Globus pallidus (tissue), 1 donor: ENCODE measurements around the gene TARS3.
A peak's percentile ranks its signal among the peaks of the same experiment; 100 is the strongest.
"Not testable (repeated sequence)": the region's sequence is repeated elsewhere in the genome, so short reads cannot be mapped to it uniquely, and the experiment has no call there.

Experiments used
- DNase-seq: peaks from one replicate; pipeline ENCODE4 v3.0.0-alpha.2; 2015; ENCODE audit warnings: low spot score

The TARS3 gene

DNA sequence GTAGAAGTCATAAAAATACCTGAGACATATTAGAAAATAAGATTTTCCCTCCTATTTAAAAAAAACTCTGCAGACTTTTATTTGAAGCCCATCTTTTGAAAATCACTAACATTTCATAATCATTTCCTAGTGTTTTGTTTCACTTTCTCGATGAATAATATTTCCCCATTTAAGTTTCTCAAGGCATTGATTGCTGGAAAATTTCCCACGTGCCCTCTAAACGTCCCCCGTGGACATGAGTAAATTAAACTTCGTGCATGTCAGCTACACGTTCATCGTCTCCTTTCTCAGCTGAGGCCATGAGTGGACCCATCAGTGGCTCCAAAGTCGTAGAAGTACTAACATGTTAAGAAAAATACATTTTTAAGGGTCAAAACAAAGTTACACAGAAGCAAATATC, 70.1 kb downstream of the TARS3 start:
- DNase-seq: no peak

DNA sequence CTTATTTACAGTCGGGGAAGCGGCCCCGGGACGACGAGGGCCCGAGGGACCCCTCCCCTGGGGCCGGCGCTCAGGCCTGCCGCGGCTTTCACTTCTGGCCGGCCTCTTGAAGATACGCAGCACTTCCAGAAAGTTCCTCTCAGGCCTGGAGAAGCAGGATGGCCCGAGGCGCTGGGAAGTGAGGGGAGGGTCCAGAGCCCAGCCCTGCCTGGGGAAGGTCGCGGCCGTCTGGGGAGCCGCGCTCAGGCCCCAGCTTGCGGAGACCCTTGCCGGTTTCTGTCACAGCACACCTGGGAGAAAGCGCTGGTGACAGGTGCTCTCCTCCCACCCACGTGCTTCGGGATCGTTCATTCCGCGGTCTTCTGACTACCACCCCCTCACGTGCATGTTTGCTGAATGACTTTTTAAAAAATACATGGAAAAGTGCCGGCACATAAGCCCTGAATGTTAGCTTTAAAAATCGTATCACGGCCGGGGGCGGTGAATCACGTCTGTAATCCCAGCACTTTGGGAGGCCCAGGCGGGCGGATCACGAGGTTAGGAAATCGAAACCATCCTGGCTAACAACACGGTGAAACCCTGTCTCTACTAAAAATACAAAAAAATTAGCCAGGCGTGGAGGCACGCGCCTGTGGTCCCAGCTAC, 71.4 kb downstream of the TARS3 start:
- no peak for DNase-seq

DNA sequence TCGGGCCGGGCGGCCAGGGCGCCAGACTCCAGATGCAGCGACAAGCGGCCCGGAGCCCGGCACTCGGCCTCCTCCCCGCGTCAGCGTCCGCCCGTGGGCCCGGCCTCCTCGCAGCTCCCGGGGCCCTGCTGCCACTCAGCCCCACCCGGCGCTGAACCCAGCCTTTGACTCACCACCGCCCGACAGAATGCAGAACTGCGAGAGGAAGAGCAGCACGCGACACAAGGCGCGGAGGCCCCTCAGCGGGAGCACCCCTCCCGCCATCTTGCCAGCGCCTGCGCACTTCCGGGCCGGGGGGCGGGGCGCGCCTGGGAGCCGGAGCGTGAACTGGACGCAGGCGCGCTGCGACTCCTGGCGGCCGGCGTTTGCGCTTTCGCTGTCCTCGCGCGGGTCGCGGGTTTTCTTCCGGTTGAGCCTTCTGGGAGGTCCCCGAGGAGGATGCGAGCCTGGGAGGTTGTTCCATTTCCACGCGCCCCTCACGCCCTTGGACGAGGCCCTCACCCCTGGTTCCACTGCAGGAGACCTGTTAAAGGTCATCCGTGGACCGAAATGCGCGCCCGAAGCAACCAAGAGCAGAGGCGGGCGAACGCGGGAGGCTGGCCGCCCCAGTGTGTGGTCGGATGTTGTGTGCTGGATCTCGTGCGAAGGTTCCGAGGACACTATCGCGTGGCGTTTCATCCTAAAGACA, 72.0 kb downstream of the TARS3 start, which contains the start of gene TM2D3:
TSS of gene TM2D3 (minus strand) at position 284 of the 688 bp plus-strand sequence. CDS start at position 264, 20 bp downstream.
- DNase-seq: peak; percentile 89

DNA sequence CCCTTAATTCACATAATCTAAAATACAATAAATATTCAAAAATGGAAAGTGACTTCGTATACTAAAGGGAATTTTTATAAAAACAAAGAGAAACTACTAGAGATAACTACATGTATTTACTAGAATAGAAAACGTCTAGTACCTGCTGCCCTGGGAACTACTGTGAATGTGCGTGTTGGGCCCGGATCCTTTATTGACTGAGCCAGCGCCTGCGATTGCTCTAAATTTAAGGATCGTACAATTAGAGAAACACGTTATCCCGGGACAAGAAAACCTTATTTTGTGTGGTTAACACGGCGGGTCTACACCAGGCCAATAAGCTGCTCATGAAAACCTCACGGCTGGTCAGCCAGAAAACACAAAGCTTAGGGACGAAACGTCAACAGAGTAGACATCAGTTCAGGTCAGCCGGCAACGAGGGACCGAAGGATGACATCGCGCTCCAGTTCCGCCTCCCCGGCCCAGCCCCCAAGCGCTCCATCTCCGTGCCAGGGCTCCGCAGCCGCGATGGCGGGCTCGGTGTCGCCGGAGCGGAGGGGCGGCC, 72.6 kb downstream of the TARS3 start:
- no peak for DNase-seq

DNA sequence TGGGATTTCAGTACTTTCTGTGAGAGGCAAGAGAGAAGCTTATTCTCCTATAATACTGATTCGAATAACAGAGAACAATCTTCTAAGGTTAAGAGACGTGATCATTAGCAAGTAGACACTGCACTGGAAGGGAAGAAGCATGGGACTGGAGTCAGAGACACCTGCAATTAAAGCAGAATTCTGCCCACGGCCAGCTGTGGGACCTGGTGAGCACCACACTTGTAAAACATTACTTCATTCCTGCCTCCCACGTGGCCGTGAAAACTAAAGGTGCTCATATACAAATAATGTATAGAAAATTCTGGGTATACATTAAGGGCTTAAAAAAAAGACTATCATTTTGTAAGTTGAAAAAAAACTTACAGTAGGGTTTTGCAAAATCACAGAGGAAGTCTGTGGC, 74.1 kb downstream of the TARS3 start:
- DNase-seq: no peak

DNA sequence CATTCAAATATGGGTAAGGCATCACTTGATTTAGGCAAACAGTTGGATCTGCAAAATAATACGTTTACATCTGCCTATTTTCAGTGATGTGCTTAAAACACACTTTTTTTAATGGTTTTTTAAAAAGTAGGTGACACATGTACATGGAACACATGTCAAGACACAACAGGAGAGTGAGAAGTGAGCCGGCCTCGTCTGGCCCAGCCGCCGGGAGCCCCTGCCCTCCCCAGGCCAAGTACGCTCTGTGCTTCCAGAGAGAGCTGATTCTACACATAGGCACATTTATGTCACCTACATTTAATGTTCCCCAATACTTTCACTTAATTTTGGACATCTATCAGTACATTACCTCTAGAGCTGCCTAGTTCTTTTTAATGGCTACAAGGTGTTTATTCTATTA, 75.9 kb downstream of the TARS3 start:
- DNase-seq: no peak

GRCh38 chr15:101647251-101647650, 77.0 kb downstream of the TARS3 start:
- DNase-seq: no peak

GRCh38 chr15:101646672-101647071, 77.6 kb downstream of the TARS3 start:
- DNase-seq: no peak

DNA sequence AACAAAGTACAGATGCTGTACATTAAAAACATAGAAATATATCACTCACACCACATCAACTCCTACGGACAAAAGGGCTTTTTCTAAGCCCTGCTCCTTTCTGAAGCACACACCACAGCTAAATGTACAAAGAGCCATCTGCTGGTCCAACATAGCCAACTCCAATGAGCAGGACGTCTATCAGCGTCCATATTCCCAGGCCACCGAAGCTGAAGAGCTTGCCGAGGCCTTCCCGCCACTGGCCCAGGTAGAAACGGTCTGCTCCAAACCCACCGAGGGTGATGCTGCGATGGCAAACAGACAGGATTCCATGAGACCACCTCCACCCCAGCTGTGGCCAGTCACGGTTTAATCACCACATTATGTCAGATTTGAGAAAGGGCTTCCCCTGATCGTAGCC, 81.9 kb downstream of the TARS3 start:
- DNase-seq: peak; percentile 81

DNA sequence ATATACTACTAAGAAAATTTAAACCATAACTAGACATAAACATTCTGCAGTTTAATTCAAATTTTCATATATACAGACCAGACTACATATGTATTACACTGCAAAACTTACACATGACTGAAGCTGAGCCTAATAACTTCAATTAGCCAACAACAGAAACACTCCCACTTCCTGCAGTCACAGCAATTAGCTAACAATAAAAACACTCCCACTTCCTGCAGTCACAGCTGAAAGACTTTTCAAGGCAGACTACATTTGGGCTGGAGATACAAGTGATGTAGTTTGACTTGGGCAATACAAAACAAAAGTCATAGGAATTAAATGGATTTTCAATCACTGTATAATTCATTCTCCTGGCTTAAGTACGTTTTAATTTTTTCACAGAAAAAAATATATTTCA, 82.4 kb downstream of the TARS3 start:
- DNase-seq: no peak

DNA sequence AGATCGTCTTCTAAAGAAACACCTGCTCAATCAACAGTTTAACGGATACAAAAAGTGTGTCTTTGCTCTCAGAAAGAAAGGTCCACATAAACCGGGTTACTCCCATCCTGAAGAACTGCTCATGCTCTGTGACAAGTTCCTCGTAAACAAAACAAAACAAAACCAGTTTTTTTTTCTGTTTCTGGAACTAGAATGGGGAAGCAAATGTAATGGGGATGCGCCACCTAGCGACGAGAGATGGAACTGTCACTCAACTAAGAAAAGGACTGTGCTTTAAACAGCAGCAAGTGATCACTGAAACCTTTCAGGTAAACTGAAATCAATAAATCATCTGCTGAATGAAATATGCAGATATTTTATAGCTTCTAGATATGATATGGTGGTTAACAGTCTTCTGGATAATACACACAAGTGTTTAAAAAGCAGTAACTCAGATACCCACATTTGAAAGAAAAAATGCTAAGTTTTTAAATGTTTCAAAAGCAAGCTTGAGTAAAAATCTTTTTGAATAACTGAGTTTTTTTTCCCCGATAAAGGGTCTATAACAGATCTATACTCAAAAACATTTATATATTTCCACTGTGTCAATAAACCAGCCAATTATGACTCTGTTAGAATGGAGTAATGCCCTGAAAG, 83.0 kb downstream of the TARS3 start:
- peak; percentile 86 for DNase-seq

DNA sequence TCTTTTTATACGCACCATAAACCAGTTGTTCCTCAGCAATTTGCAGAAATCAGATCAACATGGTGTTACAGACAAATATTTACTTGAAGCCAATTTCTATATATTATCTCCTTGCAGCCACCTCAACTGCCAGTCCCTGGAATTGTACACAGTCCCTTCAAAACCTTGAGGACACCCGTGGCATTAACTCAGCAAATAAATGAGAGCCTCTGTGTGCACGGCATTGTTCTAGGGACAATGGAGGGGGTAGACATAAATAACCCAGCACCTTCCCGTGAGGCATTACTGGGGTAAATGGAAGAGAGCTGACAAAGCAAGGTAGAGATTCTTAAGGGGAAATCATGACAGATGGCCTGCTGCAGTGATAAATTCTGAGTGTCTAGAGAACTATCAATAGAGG, 84.6 kb downstream of the TARS3 start:
- no peak for DNase-seq

DNA sequence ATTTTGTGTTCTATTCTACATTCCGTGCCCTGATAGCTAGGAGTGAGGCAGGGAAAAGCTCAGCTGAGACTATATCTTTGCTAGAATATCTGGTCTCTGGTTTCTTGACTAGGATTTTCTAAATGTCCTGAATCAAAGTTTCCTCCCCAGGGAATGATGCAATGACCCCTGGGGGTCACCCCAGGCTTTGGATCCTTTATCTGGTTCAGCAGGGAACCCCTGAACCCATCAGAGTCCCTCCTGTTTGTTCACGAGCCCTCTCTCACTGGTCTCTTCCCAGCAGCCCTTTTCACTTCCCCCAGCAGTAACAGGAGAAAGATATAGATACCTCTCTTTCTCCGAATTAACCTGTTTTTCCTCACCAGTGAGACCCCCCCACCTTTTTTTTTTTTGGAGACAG, 86.4 kb downstream of the TARS3 start:
- DNase-seq: no peak

- no peak for DNase-seq
These were observed 86.8 kb downstream of the TARS3 start for GRCh38 chr15:101637516-101637915.

GRCh38 chr15:101637038-101637437, 87.2 kb downstream of the TARS3 start:
- no peak for DNase-seq

DNA sequence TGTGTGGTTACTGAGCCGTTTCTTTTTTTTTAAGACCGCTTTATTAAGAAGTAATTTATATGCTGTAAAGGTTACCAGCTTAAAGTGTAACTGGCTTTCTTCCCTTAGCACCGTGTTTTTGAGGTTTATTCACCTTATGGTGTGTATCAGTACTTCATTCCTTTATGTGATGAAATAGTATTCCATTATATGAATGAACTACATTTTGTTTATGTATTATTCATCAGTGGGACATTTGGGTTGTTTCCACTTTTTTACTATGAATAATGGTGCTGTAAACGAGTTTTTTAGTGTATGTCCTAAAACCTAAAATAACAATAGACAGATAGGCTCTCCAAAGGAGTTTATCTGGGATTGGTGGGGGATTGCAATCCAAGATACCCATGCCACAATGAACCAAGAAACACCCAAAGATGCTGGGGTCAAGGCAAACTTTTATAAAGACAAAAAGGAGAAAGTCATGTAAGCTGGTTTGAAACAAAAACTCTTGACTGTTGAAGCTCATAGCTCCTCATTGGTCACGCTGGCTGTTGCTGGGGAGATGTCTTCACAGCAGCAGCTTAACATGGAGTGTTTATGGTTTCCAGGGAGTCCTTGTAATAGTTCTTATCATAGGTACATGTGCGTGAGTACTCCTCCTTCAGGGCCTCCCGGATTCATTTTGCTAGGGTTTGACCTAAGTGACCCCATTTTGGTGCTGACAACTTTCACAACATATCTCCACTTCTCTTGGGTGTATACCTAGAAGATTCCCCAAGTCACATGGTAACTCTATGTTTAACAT, 88.1 kb downstream of the TARS3 start:
- no peak for DNase-seq

- DNase-seq: no peak
These were observed 90.9 kb downstream of the TARS3 start for GRCh38 chr15:101633356-101633755.

DNA sequence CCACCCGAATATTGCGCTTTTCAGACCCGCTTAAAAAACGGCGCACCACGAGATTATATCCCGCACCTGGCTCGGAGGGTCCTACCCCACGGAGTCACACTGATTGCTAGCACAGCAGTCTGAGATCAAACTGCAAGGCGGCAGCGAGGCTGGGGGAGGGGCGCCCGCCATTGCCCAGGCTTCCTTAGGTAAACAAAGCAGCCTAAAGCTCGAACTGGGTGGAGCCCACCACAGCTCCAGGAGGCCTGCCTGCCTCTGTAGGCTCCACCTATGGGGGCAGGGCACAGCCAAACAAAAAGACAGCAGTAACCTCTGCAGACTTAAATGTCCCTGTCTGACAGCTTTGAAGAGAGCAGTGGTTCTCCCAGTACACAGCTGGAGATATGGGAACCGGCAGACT, 97.5 kb downstream of the TARS3 start:
- DNase-seq: not testable (repeated sequence)

DNA sequence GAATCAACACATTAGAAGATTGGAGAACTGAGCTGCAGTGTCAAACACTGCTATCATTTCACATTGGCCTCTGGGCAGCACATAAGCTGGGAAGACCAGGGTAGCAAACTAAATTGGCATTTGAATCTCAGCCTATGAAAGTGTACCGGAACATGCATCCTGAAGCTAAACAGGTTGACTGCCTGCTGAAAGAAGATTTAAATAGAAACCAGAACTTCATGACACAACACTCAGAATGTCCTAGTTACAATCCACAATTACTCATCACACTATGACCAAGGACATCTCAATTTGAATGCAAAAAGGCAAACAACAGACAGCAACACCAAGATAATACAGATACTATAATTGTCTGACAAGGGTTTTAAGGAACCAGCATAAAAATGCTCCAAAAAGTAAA, 98.3 kb downstream of the TARS3 start:
- DNase-seq: no peak

GRCh38 chr15:101625184-101625583, 99.1 kb downstream of the TARS3 start:
- DNase-seq: no peak

- DNase-seq: no peak
These were observed 100.6 kb downstream of the TARS3 start for GRCh38 chr15:101623367-101624304.
